GM18502 (cell line): Measurements from ENCODE around the gene VRTN.

Experiments
- ATAC-seq: cut with Tn5 transposase; IDR thresholded peaks from one replicate; pipeline ENCODE4 v1.9.1; 2021; ENCODE audit warnings: mild to moderate bottlenecking; ENCODE audit not compliant: unreplicated experiment, poor library complexity

VRTN gene

DNA sequence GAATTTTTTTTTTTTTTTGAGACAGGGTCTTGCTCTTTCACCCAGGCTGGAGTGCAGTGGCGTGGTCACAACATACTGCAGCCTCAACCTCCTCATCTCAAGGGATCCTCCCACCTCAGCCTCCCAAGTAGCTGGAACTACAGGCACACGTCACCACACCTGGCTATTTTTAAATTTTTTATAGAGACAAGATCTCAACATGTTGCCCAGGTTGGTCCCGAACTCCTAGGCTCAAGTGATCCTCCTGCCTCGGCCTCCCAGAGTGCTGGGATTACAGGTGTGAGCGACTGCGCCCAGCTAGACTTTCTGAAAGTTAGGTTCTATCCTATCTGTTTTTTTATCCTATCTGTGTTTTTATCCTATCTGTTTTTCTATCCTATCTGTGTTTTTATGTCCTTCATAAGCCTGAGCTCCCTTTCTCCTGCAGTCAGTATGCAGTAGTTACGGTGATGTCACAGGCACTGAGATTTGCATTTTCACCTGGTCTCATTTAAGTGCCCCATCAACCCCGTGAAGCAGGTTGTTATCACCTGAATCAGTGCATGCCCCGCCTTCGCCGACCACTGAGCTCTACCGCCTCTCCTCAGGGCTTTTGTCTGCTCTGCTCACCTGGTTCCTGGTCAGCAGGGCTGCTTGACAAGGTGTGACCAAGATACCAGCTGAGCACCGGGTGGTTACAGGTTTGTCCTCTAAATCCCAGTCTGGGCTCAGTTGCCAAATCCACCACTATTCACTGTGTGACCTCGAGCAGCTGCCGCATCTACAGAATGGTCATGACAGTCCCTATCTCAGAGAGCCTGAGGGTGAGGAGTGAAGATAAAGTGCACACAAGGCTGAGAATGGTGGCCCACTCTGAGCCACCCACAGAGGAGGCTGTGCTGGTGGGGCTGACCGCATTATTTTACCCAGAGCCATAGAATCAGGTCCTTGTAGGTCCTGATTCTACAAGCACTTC, 44.6 kb downstream of the VRTN start:
- ATAC-seq: no peak

DNA sequence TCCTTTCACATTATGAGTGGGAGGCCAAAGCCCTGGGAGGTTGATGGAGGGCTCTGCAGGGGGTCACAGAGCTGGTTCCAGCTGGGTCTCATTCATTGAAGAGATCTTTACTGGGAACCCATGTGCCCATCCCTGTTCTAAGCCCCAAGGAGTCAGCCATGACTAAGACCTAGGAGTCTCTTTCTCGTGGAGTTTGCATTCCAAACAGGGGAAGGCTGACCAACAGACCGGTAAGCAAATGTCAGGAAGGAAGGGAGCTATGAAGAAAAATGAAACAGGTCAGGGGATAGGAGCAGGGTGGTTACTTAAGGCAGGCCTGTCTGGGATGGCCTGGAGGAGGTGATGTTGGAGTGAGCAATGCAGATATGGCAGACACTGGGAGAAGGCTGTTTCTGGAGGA, 46.3 kb downstream of the VRTN start:
- ATAC-seq: no peak

- ATAC-seq: no peak
Measured at GRCh38 chr14:74395094-74395493, 46.8 kb downstream of the VRTN start.

DNA sequence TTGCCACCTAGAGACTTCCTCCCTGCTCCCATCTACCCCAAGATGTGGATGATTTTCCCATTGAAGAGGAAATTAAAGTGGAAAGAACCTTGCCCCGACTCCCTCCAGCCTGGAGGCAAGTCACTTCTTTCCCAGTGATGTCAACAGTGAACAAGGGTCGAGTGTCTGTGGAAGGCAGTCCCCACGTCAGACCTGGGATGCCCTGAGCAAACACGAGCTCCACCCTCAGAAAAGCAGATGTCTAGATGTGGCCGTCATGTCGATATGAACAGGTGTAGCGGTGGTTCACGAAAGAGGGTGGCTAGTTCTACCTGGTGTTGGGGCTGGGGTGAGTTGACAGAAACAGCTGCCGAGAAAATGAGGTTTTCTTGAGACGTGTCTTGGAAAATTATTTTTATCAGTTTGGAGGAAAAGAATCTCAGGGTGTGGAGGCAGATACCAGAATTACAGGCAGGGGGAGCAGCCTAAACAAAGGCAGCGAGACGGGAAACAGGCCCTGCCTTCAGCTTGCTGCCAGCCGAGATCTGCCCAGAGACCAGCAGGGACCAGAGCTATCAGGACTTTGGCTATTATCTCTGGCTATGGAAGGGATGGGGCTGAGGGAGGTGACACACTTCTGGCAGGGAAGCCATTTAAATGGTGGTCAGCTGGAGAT, 51.9 kb downstream of the VRTN start:
- no peak for ATAC-seq

- ATAC-seq: peak; percentile 23
Measured at GRCh38 chr14:74400919-74401503, 52.7 kb downstream of the VRTN start.

GRCh38 chr14:74401504-74402241, 53.4 kb downstream of the VRTN start:
- ATAC-seq: peak; percentile 82

- ATAC-seq: no peak
Measured at GRCh38 chr14:74402401-74403251, 54.4 kb downstream of the VRTN start.

GRCh38 chr14:74403619-74404417, 55.5 kb downstream of the VRTN start:
- no peak for ATAC-seq

GRCh38 chr14:74404435-74404834, 56.2 kb downstream of the VRTN start:
- no peak for ATAC-seq

DNA sequence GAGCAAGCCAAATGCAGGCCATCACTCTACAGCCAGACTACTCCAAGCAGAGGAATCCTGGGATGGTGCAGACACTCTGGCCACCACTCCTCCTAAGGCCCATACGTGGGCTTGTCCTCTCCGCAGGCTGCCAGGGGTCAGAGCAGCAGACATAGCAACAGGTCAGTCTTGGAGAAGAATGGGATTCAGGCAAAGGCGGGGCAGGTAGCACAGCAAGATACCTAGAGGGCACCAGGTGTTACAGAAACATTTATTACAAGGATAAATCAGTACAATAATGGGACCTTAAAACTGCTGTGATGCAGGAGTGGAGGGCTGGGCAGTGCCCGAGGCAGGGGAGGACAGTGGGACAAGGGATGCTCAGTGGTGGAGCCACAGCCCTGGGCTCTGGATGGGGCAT, 57.4 kb downstream of the VRTN start:
- ATAC-seq: no peak

DNA sequence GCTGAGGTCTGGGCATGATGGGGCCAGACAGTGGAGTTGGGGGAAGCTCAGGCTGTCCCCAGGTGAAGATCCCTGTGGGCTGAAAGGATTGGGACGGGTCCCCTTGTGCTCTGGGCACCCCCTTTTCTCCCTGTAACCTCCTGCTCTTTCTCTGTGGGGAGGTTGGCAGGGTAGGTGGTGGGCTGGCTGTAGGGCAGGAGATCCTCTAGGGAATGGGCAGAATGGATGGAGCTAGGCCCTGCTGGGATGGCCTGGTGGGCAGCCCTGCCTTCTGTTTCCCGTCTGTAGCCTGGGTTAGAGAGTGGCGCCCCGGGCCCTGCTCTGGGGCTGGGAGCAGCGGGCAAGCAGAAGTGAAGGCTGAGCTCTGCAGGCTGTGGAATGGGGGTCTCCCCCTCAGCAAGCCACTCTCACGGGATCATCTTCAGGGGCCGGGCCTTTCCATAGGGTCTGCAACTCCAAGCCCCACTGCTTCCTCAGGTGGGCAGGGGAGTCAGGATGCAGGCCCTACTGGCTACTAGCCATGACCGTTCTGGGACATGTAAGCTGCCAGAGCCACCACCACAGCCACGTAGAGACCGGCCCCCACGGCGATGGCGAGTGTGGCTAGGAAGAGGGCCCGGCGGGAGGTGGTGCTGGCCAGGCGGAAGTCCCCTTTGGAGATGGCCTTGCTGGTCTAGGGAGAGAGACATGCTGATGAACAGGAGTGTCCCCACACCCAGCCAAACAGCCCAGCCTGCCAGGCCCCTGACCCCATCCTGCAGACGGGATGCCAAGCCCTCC, 58.9 kb downstream of the VRTN start:
- no peak for ATAC-seq

- ATAC-seq: no peak
Measured at GRCh38 chr14:74407801-74408154, 59.5 kb downstream of the VRTN start.

GRCh38 chr14:74408870-74409269, 60.6 kb downstream of the VRTN start:
- no peak for ATAC-seq

- ATAC-seq: no peak
Measured at GRCh38 chr14:74409441-74409840, 61.2 kb downstream of the VRTN start.
